Thoracic aorta (tissue), 2 donors: ENCODE measurements around the gene SLC22A4. TPM values are rescaled to one million over a fixed set of nuclear protein-coding genes. Genes with fewer than 3 reads are reported as not detected.

Source experiments
- ATAC-seq: fragments of 150-250 bp; one replicate; pipeline ENCODE4 v1.8.0; 2017; ENCODE audit warnings: low read depth; ENCODE audit not compliant: insufficient number of reproducible peaks, low FRiP score
- DNase-seq: peaks from one replicate; pipeline ENCODE4 v3.0.0-alpha.2; 2020; ENCODE audit warnings: low spot score
- H3K27ac ChIP-seq, 2 donors: fragments of 200-600 bp; sonication (generic); 1 replicate in 1 of 2; 2 replicates in 1 of 2; pipeline ENCODE4 v1.5.1; 2016; ENCODE audit warnings: mild to moderate bottlenecking in 2 of 2, moderate library complexity in 2 of 2
- H3K27me3 ChIP-seq: fragments of 200-600 bp; sonication (generic); replicated peaks from 2 replicates; pipeline ENCODE4 v1.6.0; 2016; ENCODE audit warnings: mild to moderate bottlenecking; ENCODE audit not compliant: insufficient read depth
- H3K36me3 ChIP-seq: fragments of 200-600 bp; sonication (generic); one replicate; pipeline ENCODE4 v1.5.1; 2016
- H3K4me1 ChIP-seq, 2 donors: fragments of 200-600 bp; sonication (generic); 1 replicate in 1 of 2; 2 replicates in 1 of 2; pipeline versions ENCODE4 v1.5.1 to v1.6.0; 2016; ENCODE audit warnings: low read depth in 2 of 2, mild to moderate bottlenecking in 1 of 2; ENCODE audit not compliant: control insufficient read depth in 1 of 2
- H3K4me3 ChIP-seq: fragments of 200-600 bp; sonication (generic); 2 replicates; pipeline ENCODE4 v1.5.1; 2016; ENCODE audit warnings: mild to moderate bottlenecking
- H3K9me3 ChIP-seq: fragments of 200-600 bp; sonication (generic); 2 replicates; pipeline ENCODE4 v1.5.1; 2016
- total RNA-seq, 2 donors: library from RNA; depleted of rRNA; stranded (reverse); fragments of >200 nt; gene quantifications; one replicate each; pipeline versions ENCODE4 v1.1.0 to v1.2.3, GENCODE V29; 2016
- TF ChIP-seq, protein P1 (sequence below): fragments of 200-600 bp; sonication (generic); IDR thresholded peaks from one replicate; pipeline ENCODE4 v1.5.1; 2019; ENCODE audit warnings: antibody characterized with exemption

SLC22A4 gene
- total RNA-seq, 2 donors from 2014 or later = 0.14 to 2.1 TPM

DNA sequence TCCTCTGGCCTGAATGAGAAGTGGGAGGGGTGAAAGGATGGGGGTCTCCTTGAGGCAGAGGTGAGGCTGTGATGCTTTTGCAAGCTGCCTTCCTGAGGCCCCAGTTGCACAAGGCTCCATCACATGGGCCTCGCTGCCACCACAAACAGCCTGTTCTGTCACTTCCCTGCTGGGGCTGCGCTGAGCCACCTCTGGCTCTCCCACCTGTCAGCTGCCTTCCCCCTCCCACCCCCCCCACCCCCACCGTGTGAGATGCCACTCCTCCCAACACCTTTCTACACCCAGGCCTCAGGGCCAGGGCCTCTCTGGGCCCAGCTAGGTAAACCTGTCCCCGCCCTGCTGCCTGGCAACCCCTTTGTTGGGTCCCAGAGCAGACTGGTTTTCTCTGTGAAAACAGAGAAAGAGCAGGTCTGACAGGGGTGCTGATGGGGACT, 41.2 kb upstream of the SLC22A4 start:
- no peak overlapping the region for H3K4me3 ChIP-seq
- TF ChIP-seq, protein P1, sequence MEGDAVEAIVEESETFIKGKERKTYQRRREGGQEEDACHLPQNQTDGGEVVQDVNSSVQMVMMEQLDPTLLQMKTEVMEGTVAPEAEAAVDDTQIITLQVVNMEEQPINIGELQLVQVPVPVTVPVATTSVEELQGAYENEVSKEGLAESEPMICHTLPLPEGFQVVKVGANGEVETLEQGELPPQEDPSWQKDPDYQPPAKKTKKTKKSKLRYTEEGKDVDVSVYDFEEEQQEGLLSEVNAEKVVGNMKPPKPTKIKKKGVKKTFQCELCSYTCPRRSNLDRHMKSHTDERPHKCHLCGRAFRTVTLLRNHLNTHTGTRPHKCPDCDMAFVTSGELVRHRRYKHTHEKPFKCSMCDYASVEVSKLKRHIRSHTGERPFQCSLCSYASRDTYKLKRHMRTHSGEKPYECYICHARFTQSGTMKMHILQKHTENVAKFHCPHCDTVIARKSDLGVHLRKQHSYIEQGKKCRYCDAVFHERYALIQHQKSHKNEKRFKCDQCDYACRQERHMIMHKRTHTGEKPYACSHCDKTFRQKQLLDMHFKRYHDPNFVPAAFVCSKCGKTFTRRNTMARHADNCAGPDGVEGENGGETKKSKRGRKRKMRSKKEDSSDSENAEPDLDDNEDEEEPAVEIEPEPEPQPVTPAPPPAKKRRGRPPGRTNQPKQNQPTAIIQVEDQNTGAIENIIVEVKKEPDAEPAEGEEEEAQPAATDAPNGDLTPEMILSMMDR = no peak
- no peaks in the 10 kb centered on the region for H3K27me3 ChIP-seq
- no peak for ATAC-seq
- H3K9me3 ChIP-seq = no peaks in the 10 kb centered on the region
- H3K36me3 ChIP-seq = no peaks in the 10 kb centered on the region
- H3K27ac ChIP-seq = peak overlapping the region in 1 of 2 donors; percentile 54
- H3K4me1 ChIP-seq = peaks cover 17 to 46% of the 10 kb centered on the region in 2 donors
- no peak for DNase-seq

DNA sequence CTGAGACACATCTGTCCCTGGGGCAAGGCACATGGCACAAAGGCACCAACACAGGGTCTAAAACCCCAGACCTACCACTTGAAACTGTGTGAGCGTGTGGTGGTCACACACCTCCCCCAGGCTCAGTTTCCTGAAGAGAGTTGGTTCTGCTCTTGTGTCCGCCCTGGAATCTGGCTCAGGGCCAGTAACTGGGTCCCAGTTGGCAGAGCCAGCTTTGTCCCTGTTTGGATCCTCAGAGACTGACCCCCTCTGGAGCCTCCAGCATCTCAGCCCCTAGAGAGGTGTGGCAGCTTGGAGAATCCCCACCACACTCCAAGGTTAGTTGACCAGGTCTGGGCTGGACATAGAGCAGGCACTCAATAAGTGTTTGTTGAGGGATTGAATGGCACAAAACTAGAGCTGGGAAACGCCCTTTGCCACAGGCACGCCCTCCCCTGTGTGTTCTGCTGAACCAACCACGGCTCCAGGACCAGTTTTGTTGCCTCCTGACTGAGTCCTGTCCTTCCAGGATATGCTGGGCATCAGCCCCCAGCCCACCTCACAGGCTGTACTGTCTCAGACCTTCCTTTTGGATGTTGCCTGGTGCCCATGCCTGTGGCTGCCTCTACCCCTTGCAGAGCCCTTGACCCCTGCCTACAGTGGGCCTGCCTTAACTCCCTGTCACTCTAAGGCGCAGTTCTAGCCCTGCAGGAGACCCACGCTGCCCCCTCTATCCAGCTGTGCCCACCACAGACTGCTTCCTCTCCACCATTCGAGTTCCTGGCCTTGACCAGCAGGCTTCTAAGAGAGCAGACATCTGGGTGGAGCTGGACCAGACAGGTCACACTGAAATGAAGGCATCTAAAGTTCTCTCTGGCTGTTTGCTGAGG, 40.5 kb upstream of the SLC22A4 start:
- Histone ChIP-seq H3K27me3 (no peaks in the 10 kb centered on the region), H3K27ac (peak overlapping the region; percentile 62 to 63), H3K4me1 (peaks cover 17 to 49% of the 10 kb centered on the region in 2 donors), H3K9me3 (no peaks in the 10 kb centered on the region), H3K4me3 (no peak overlapping the region), H3K36me3 (no peaks in the 10 kb centered on the region)
- TF ChIP-seq, protein P1 = no peak
- no peak for DNase-seq
- no peak for ATAC-seq

DNA sequence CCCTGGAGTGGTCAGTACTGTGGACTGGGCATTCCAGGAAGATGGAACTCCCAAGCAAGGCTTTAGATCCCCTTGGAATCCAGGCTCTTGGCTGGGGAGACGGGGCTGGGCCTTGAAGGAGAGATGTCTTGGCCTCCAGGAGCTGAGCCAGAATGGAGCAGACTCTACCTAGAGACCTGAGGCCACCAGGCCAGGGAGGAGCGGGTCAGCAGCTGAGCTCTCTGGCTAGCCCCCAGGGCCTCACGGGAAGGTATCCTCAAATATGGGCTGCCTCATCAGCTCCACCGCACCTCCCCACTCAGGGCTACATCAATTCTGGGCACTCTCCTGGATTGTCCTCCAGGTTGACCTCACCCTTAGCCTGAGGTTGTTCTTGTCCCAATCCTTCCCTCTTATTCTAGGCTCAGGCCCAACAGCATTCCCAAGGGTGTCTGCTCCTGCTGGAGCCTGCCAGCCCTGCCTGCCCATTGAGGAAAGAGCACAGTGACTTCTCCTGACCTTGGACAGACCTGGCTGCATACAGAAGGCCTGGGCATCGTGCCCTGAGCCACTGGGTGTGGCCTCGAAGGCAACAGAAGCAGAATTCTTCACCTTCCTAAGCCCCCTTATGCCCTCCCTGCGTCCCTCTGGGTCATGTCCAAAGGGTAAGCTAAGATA, 39.7 kb upstream of the SLC22A4 start:
- no peak overlapping the region for H3K4me3 ChIP-seq
- H3K27ac ChIP-seq = peak overlapping the region; percentile 62 to 63
- peak; percentile 37 for ATAC-seq

GRCh38 chr5:132256086-132256782, 38.0 kb upstream of the SLC22A4 start:
- Histone ChIP-seq H3K36me3 (no peaks in the 10 kb centered on the region), H3K27ac (peak overlapping the region in 1 of 2 donors; percentile 98), H3K27me3 (no peaks in the 10 kb centered on the region), H3K9me3 (no peaks in the 10 kb centered on the region), H3K4me3 (no peak overlapping the region), H3K4me1 (peaks cover 30 to 69% of the 10 kb centered on the region in 2 donors)
- no peak for ATAC-seq
- TF ChIP-seq, protein P1 = no peak
- no peak for DNase-seq

More for the DNA sequence above, 39.7 kb upstream of the SLC22A4 start:
- H3K36me3 ChIP-seq = no peaks in the 10 kb centered on the region
- H3K9me3 ChIP-seq = no peaks in the 10 kb centered on the region
- DNase-seq = no peak
- TF ChIP-seq, protein P1 = no peak
- H3K27me3 ChIP-seq = no peaks in the 10 kb centered on the region
- peaks cover 17 to 57% of the 10 kb centered on the region in 2 donors for H3K4me1 ChIP-seq

DNA sequence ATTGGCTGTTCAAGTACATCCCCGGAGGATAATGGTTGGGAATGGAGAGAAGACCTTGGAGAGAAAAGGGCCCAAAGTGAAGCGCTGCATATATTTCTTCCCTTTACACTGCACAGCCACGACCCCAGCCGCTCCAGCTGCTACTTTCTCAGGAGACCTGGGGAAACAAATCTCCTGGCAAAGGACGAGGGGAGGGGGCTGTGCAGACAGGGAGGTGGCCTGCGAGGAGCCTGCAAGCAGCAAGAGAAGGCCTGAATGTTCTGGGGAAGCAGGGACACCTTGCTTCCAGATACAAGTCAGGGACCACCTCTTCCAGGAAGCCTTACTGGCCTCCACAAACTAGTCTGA, 37.4 kb upstream of the SLC22A4 start:
- TF ChIP-seq, protein P1 = no peak
- peak overlapping the region; percentile 84 for H3K4me3 ChIP-seq
- no peak for DNase-seq
- no peaks in the 10 kb centered on the region for H3K27me3 ChIP-seq
- ATAC-seq = no peak
- no peaks in the 10 kb centered on the region for H3K9me3 ChIP-seq
- peak overlapping the region in 1 of 2 donors; percentile 98 for H3K27ac ChIP-seq
- peaks cover 33 to 69% of the 10 kb centered on the region in 2 donors for H3K4me1 ChIP-seq
- H3K36me3 ChIP-seq = no peaks in the 10 kb centered on the region
